GM12874 (cell line): Measurements from ENCODE around the gene CD200R1.

Source experiments
- CTCF ChIP-seq: IDR thresholded peaks from 2 replicates; pipeline ENCODE4 v1.5.1; 2011; ENCODE audit warnings: low read depth, mild to moderate bottlenecking, control low read depth, low read length, moderate library complexity; ENCODE audit not compliant: insufficient read depth

Gene CD200R1

DNA sequence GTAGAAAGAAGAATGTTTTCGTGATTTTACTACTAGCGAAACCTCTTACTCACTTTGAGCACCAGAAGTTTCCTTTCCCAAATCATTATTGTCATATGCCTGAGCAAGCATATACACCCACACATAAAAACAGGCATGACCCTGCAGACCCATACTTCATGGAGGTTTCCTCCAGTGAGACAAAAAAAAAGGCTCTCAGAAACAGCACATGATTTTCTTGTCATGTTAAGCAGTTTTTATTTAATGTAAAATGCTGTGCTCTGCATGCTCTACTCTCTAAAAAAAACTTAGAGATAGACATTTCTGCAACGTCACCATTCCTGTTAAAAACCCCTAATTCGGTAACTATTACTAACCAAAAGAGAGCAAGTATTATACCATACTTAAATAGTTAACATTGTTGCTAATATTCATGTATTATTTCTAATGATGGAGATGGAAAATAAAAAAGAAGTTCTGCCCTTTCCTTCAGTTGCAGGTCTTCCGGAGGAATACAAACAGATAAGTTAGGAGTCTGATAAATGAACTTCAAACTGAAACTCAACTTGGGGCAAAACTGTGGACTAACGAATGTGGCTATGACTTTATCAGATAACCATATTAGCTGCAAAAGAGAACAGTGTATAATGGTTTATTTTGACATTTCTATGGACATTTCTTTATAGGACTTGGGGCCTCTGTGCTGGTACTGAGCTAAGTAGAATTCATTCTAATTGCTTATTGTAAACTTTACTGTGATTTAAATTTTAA lies 15.9 kb downstream of the CD200R1 start:
- TF ChIP-seq CTCF: no peak

- TF ChIP-seq CTCF: no peak
Measured at GRCh38 chr3:112956351-112956750, 18.6 kb downstream of the CD200R1 start.

- TF ChIP-seq CTCF: no peak
Measured at GRCh38 chr3:112948346-112948838, 26.5 kb downstream of the CD200R1 start.

DNA sequence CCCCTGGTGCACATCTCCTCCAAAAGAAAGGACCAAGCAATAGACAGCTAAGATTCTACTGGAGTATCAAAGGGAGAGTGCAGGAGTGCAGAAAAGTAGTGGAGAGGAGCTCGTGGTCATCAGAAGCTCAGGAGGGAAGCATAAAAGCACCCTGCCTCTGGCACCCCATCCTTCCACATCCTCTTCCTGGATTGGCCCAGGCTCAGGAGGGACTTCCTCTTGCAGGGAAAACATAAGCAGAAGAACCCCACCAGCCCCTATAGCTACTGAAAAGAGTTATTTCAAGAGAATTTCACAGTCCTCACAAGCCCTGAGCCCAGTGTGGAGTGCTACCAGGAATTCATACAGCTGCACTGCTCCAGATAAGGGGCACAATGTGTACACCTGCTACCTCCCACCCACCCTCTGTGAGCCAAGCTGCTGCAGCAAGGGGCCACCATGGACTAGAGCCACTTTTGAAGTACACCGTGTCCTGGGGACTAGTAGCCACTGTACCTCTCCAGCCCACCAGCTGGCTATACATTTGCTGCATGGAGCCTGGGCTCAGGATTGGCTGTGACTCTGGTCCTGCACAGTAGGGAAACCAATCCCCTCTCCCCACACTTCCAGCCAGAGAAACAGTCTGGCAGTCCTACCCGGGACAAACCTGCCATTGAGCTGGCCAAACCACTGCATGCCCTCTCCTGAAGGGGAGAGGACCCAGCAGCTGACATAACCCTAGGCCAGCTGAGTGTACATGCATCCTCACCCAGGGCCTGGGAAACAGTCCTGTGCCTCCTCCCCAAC lies 43.0 kb downstream of the CD200R1 start:
- no peak for TF ChIP-seq CTCF

DNA sequence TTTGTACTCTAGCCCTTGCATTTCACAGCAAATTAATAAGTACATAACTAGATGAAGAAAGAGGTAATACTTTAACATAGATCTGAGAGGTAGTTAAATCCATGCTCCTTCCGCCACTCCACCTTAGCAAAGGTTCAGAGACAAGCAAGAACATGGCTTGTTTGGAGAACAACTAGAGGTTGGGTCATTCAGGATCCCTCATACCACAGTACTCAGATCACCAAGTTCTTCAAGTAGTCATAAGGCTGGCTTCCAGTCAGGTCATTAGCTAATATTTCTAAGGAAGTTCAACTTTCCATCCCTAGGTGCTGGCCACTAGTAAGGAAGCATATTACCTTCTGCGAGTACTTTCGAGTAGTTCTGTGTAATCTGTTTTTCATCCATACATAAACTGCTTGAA lies 44.1 kb downstream of the CD200R1 start:
- no peak for TF ChIP-seq CTCF

GRCh38 chr3:112925969-112926368 lies 48.9 kb downstream of the CD200R1 start:
- TF ChIP-seq CTCF: no peak

DNA sequence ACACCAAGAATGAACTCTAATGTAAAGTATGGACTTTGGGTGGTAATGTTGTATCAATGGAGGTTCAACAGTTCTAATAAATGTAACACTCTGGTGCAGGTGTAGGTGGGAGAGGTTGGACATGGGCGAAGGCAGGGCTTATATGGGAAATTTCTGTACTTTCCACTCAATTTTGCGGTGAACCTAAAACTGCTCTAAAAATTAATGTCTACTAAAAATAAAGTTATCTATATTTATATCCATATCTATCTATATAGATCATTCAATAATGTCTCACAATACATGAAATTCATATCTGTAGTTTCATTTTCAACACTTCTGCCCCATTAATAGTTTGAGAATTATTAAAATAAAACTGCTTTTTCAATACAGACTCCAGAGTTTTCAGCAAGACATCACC lies 49.3 kb downstream of the CD200R1 start:
- TF ChIP-seq CTCF: no peak
